Measurements from ENCODE around the gene ZNF232.
"Not testable (repeated sequence)": the region's sequence is repeated elsewhere in the genome, so short reads cannot be mapped to it uniquely, and the experiment has no call there.

Gene ZNF232

DNA sequence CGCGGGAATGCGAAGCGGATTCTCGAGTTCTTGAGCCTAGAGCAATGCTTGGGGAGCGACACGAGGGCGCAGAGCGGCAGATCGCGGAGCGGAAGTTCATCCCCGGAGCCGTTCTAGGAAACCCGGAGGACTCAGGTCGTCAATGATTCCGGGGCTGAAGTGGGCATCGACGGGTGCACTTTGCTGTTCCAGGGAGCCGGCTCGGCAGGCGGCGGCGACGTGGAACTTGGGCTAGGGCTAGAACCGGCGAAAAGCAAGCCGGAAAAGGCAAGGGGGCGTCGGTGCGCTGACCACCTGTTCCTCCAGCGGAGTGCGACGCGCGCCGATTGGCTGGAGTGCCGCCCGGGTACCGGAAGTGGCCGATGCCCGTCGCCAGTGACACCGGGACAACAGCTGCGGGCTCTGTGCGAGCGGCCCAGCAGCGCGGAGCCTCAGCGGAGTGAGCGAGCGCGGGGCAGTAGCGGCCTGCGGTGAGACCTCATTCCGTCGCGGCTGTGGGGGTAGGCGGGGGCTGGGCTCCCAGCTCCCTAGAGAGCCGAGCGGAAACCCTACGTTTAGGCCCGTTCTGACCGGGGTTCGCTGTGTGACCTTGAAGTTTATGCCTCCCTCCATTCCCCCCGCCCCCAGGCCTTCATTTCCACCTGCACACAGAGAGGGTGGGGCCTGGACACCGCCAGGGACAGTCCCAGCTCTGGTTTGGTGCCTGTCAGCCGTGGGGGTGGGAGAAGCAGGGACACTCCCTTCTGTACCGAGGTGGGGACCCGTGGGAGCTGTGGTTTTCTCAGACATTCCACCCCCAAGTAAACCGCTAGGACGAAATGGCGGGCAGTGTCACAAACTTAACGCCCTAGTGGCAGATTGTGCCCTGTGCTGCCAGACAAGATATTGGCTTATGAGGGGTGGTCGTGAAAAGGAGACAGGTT is 33.3 kb downstream of the ZNF232 start, which contains the start of gene ZFP3:
Gene ZFP3 (plus strand): TSS at position 362 of the 923 bp plus-strand sequence. CDS start 13,038 bp downstream, outside the sequence.
- no peak within 1 kb of the TSS for H3K9ac ChIP-seq (ENCODE audit: low read depth, low read length)
- peaks cover 8% of the 10 kb centered on the region for H3K4me1 ChIP-seq (ENCODE audit: control insufficient read depth, insufficient read depth, low read length)
- no peaks in the 10 kb centered on the region for H3K9me3 ChIP-seq (ENCODE audit: control insufficient read depth, insufficient read depth, low read length)
- H3K36me3 ChIP-seq (ENCODE audit: control insufficient read depth, insufficient read depth, low read length), result no peaks in the 10 kb centered on the region
- no peak within 1 kb of the TSS for H3K27ac ChIP-seq (ENCODE audit: low read depth, low read length)
- H3K27me3 ChIP-seq (ENCODE audit: control insufficient read depth, insufficient read depth, low read length), result peaks cover 10% of the 10 kb centered on the region
- H3K4me3 ChIP-seq (ENCODE audit: low read depth, low read length), result peak within 1 kb of the TSS; percentile 47

DNA sequence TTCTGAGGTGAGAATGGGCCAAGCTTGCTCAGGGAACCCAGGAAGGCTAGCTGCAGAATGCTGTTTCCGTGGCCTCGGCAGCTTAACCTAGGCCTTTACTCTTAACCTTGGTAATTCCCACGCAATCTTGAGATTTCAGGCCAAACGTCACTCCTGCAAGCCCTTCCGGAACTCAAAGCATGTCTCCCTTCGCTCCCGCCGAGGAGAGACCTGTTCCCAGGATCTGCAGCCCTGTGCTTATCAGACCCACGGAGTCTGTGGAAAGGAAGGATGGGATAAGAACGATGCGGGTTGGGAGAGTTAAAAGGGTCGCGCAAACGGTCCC is 33.9 kb downstream of the ZNF232 start:
- no peak overlapping the region for H3K27ac ChIP-seq (ENCODE audit: low read depth, low read length)
- H3K4me3 ChIP-seq (ENCODE audit: low read depth, low read length), result no peak overlapping the region
- H3K9ac ChIP-seq (ENCODE audit: low read depth, low read length), result no peak overlapping the region
- peaks cover 10% of the 10 kb centered on the region for H3K27me3 ChIP-seq (ENCODE audit: control insufficient read depth, insufficient read depth, low read length)
- peaks cover 8% of the 10 kb centered on the region for H3K4me1 ChIP-seq (ENCODE audit: control insufficient read depth, insufficient read depth, low read length)
- no peaks in the 10 kb centered on the region for H3K36me3 ChIP-seq (ENCODE audit: control insufficient read depth, insufficient read depth, low read length)
- no peaks in the 10 kb centered on the region for H3K9me3 ChIP-seq (ENCODE audit: control insufficient read depth, insufficient read depth, low read length)

DNA sequence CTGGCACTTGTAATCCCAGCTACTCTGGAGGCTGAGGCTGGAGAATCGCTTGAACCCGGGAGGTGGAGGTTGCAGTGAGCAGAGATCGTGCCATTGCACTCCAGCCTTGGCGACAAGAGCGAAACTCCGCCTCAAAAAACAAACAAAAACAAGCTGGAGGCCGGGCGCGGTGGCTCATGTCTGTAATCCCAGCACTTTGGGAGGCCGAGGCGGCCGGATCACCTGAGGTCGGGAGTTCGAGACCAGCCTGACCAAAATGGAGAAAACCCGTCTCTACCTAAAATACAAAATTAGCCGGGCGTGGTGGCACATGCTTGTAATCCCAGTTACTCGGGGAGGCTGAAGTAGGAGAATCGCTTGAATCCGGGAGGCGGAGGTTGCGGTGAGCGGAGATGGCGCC is 34.4 kb downstream of the ZNF232 start:
- H3K9ac ChIP-seq (ENCODE audit: low read depth, low read length); H3K36me3 ChIP-seq (ENCODE audit: control insufficient read depth, insufficient read depth, low read length); H3K27ac ChIP-seq (ENCODE audit: low read depth, low read length); H3K4me1 ChIP-seq (ENCODE audit: control insufficient read depth, insufficient read depth, low read length); H3K4me3 ChIP-seq (ENCODE audit: low read depth, low read length); H3K9me3 ChIP-seq (ENCODE audit: control insufficient read depth, insufficient read depth, low read length): not testable (repeated sequence)
- H3K27me3 ChIP-seq (ENCODE audit: control insufficient read depth, insufficient read depth, low read length), result peaks cover 10% of the 10 kb centered on the region

DNA sequence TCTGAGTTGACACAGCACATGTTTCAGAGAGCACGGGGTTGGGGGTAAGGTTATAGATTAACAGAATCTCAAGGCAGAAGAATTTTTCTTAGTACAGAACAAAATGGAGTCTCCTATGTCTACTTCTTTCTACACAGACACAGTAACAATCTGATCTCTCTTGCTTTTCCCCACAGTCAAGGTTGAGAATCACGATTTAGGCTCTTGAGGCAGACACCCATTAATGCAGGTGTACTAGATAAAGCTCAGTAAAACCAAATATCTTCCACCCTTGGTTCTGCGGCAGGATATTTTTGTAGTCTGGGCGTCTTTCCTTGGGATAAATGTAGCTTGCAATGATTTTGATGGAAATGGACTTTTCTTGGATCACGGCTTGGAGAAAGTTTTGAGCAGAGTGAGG is 36.2 kb downstream of the ZNF232 start:
- H3K4me3 ChIP-seq (ENCODE audit: low read depth, low read length); H3K9ac ChIP-seq (ENCODE audit: low read depth, low read length); H3K36me3 ChIP-seq (ENCODE audit: control insufficient read depth, insufficient read depth, low read length); H3K4me1 ChIP-seq (ENCODE audit: control insufficient read depth, insufficient read depth, low read length); H3K9me3 ChIP-seq (ENCODE audit: control insufficient read depth, insufficient read depth, low read length): not testable (repeated sequence)
- peak overlapping the region; percentile 42 for H3K27ac ChIP-seq (ENCODE audit: low read depth, low read length)
- peaks cover 10% of the 10 kb centered on the region for H3K27me3 ChIP-seq (ENCODE audit: control insufficient read depth, insufficient read depth, low read length)

DNA sequence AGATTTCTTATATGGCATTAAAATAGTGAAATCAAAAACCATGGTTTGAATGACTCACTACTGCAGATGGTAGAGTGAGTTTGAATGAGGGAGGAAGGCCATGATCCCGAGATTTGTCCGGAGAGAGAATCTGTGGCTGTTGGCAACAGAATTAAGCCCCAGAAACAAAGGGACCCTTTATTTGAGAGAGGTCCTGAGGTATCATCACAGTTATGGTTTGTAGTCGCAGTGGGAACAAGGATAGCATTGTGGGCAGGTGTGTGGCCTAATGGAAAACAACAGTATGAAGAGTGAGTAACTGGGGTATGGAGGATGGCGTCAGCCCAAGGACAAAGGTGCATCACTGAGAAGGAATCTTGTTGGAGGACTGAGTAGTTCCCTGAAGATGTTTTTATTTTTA is 42.0 kb downstream of the ZNF232 start:
- Histone ChIP-seq H3K4me3 (ENCODE audit: low read depth, low read length) (no peak overlapping the region), H3K4me1 (ENCODE audit: control insufficient read depth, insufficient read depth, low read length) (0 out of 2 replicates have a peak, but pooled peaks cover 4% of the 10 kb centered on the region), H3K9me3 (ENCODE audit: control insufficient read depth, insufficient read depth, low read length) (no peaks in the 10 kb centered on the region), H3K36me3 (ENCODE audit: control insufficient read depth, insufficient read depth, low read length) (no peaks in the 10 kb centered on the region), H3K27ac (ENCODE audit: low read depth, low read length) (no peak overlapping the region), H3K27me3 (ENCODE audit: control insufficient read depth, insufficient read depth, low read length) (no peaks in the 10 kb centered on the region), H3K9ac (ENCODE audit: low read depth, low read length) (no peak overlapping the region)

DNA sequence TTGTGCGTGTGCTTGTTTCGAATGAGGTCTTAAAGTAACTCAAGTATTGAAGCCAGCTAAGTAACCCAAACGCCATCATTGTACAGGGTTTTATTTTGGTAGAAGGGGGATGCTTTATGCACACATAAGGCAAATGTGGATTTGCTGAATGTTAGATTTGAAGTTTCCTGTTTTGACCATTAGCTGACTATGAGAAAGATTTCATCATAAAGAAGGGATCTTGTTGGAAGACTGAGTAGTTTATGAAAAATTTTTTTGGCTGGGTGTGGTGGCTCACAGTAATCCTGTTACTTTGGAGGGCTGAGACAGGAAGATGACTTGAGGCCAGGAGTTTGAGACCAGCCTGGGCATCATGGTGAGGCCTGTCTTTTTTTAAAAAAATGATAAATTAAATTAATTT is 43.4 kb downstream of the ZNF232 start:
- Histone ChIP-seq H3K4me1 (ENCODE audit: control insufficient read depth, insufficient read depth, low read length) (no peaks in the 10 kb centered on the region), H3K36me3 (ENCODE audit: control insufficient read depth, insufficient read depth, low read length) (no peaks in the 10 kb centered on the region), H3K4me3 (ENCODE audit: low read depth, low read length) (no peak overlapping the region), H3K27ac (ENCODE audit: low read depth, low read length) (no peak overlapping the region), H3K9me3 (ENCODE audit: control insufficient read depth, insufficient read depth, low read length) (no peaks in the 10 kb centered on the region), H3K9ac (ENCODE audit: low read depth, low read length) (no peak overlapping the region), H3K27me3 (ENCODE audit: control insufficient read depth, insufficient read depth, low read length) (no peaks in the 10 kb centered on the region)

DNA sequence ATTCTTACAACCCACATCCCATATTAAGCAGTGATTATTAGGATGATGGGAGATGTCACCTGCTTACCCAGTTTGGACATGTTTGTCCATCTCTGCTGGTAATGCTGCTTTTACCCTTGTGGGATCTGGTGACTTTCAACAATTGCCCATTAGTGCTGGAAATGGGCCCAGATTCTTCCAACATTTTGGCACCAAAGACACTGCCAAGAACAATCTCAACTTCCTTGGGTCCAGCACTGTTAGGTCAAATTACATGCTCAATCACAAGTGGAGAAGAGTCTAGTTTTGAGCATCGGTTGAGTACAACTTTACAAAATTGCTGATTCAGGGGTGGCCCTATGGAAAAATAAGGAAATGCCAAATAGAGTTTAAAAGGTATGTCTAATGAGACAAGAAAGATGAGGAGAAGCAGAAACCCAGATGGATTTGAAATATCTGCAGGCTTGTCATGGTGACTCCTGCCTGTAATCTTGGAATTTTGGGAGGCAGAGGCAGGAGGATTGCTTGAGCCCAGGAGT is 46.4 kb downstream of the ZNF232 start:
- Histone ChIP-seq H3K4me3 (ENCODE audit: low read depth, low read length) (no peak overlapping the region), H3K9ac (ENCODE audit: low read depth, low read length) (no peak overlapping the region), H3K36me3 (ENCODE audit: control insufficient read depth, insufficient read depth, low read length) (no peaks in the 10 kb centered on the region), H3K27me3 (ENCODE audit: control insufficient read depth, insufficient read depth, low read length) (no peaks in the 10 kb centered on the region), H3K9me3 (ENCODE audit: control insufficient read depth, insufficient read depth, low read length) (no peaks in the 10 kb centered on the region), H3K27ac (ENCODE audit: low read depth, low read length) (no peak overlapping the region), H3K4me1 (ENCODE audit: control insufficient read depth, insufficient read depth, low read length) (no peaks in the 10 kb centered on the region)

All from HUES48 (cell line).